Osteoblast (primary cell): Measurements from ENCODE around the gene NT5DC3. TPM values are rescaled to one million over a fixed set of nuclear protein-coding genes. Genes with fewer than 3 reads are reported as not detected.

Source experiments
- DNase-seq: peaks from one replicate; pipeline ENCODE4 v3.0.0; 2011; ENCODE audit warnings: low spot score, mixed read lengths; ENCODE audit not compliant: insufficient read length; ENCODE audit errors: missing footprints
- H2AFZ ChIP-seq: 2 replicates; pipeline ENCODE4 v1.6.0; 2011; ENCODE audit warnings: mild to moderate bottlenecking, low read length
- H3K27ac ChIP-seq: 2 replicates; pipeline ENCODE4 v1.5.1; 2011; ENCODE audit warnings: mild to moderate bottlenecking, low read depth, low read length, moderate library complexity
- H3K27me3 ChIP-seq: 2 replicates; pipeline ENCODE4 v1.6.0; 2012; ENCODE audit warnings: mild to moderate bottlenecking, control low read depth, inconsistent platforms, low read length, moderate library complexity; ENCODE audit not compliant: insufficient read depth
- H3K36me3 ChIP-seq: 2 replicates; pipeline ENCODE4 v1.5.1; 2011; ENCODE audit warnings: mild to moderate bottlenecking, low read length, control low read depth, moderate library complexity; ENCODE audit not compliant: insufficient read depth
- H3K4me1 ChIP-seq: 2 replicates; pipeline ENCODE4 v1.5.1; 2011; ENCODE audit warnings: mild to moderate bottlenecking, low read length, control low read depth, moderate library complexity; ENCODE audit not compliant: insufficient read depth
- H3K4me2 ChIP-seq: 2 replicates; pipeline ENCODE4 v1.6.0; 2011; ENCODE audit warnings: mild to moderate bottlenecking, low read length; ENCODE audit not compliant: insufficient read depth
- H3K4me3 ChIP-seq: fragments of 200-600 bp; sonication (generic); 3 replicates; pipeline ENCODE4 v1.5.1; 2012; ENCODE audit warnings: mild to moderate bottlenecking, low read length, inconsistent platforms; ENCODE audit not compliant: insufficient read depth
- H3K79me2 ChIP-seq: 2 replicates; pipeline ENCODE4 v1.6.0; 2012; ENCODE audit warnings: mild to moderate bottlenecking, low read length, control low read depth, inconsistent platforms; ENCODE audit not compliant: insufficient read depth
- H3K9me3 ChIP-seq: 2 replicates; pipeline ENCODE4 v1.5.1; 2011; ENCODE audit warnings: low read depth, low read length, control low read depth
- H4K20me1 ChIP-seq: 2 replicates; pipeline ENCODE4 v1.6.0; 2012; ENCODE audit warnings: mild to moderate bottlenecking, low read length, control low read depth; ENCODE audit not compliant: insufficient read depth
- CTCF ChIP-seq: IDR thresholded peaks from 2 replicates; pipeline ENCODE4 v1.5.1; 2011; ENCODE audit warnings: mild to moderate bottlenecking, low read depth, low read length, moderate library complexity; ENCODE audit errors: extremely low read depth
- total RNA-seq: library from RNA; depleted of rRNA; stranded (reverse); fragments of >200 nt; gene quantifications from 2 replicates; pipeline ENCODE4 v1.2.3, GENCODE V29; 2012

NT5DC3 gene
- total RNA-seq, 1 donor, result 10.1 TPM

DNA sequence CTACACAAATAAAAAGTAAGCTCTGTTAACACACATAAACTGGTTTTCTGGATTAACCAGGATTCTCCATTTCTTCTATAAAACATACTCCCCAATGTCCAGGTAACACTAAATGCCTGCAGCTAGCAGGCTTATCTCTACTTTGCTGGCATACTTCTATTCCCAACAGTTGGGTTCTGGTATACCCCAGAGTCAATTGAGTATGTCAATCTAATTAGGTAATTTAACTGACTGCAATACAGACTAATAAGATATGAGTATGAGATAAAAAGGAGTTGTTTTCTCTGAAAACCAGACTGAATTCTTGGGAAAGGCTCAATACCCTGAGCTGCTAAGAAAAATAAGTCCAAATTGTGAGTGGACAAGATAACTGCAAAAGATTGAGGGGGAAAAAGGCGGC lies 9.4 kb upstream of the NT5DC3 start:
- Histone ChIP-seq H3K27me3 (no peaks in the 10 kb centered on the region), H4K20me1 (no peaks in the 10 kb centered on the region), H3K4me1 (peaks cover 23% of the 10 kb centered on the region), H3K9me3 (no peaks in the 10 kb centered on the region), H3K4me2 (peak overlapping the region; percentile 30), H3K4me3 (no peak overlapping the region), H3K27ac (no peak overlapping the region), H3K79me2 (no peaks in the 10 kb centered on the region), H3K36me3 (no peaks in the 10 kb centered on the region), H2AFZ (no peak overlapping the region)
- no peak for TF ChIP-seq CTCF
- DNase-seq, result no peak

- Histone ChIP-seq H3K4me3 (no peak overlapping the region), H3K9me3 (no peaks in the 10 kb centered on the region), H3K4me1 (peaks cover 19% of the 10 kb centered on the region), H3K4me2 (no peak overlapping the region), H3K27ac (no peak overlapping the region), H4K20me1 (no peaks in the 10 kb centered on the region), H2AFZ (no peak overlapping the region), H3K79me2 (no peaks in the 10 kb centered on the region), H3K36me3 (no peaks in the 10 kb centered on the region), H3K27me3 (no peaks in the 10 kb centered on the region)
- no peak for TF ChIP-seq CTCF
- no peak for DNase-seq
Measured at GRCh38 chr12:103848917-103849491, 8.0 kb upstream of the NT5DC3 start.

- Histone ChIP-seq H4K20me1 (no peaks in the 10 kb centered on the region), H3K4me1 (peaks cover 19% of the 10 kb centered on the region), H3K36me3 (no peaks in the 10 kb centered on the region), H3K4me2 (no peak overlapping the region), H3K27me3 (no peaks in the 10 kb centered on the region), H2AFZ (no peak overlapping the region), H3K9me3 (no peaks in the 10 kb centered on the region), H3K79me2 (no peaks in the 10 kb centered on the region), H3K4me3 (no peak overlapping the region), H3K27ac (no peak overlapping the region)
- TF ChIP-seq CTCF, result no peak
- no peak for DNase-seq
Measured at GRCh38 chr12:103848143-103848542, 7.1 kb upstream of the NT5DC3 start.

GRCh38 chr12:103846415-103846814 lies 5.4 kb upstream of the NT5DC3 start:
- H3K27ac ChIP-seq, result no peak overlapping the region
- H4K20me1 ChIP-seq, result no peaks in the 10 kb centered on the region
- H2AFZ ChIP-seq, result no peak overlapping the region
- H3K27me3 ChIP-seq, result no peaks in the 10 kb centered on the region
- DNase-seq, result no peak
- no peaks in the 10 kb centered on the region for H3K36me3 ChIP-seq
- H3K9me3 ChIP-seq, result no peaks in the 10 kb centered on the region
- peaks cover 14% of the 10 kb centered on the region for H3K4me1 ChIP-seq
- no peak overlapping the region for H3K4me3 ChIP-seq
- TF ChIP-seq CTCF, result no peak
- H3K79me2 ChIP-seq, result no peaks in the 10 kb centered on the region
- H3K4me2 ChIP-seq, result no peak overlapping the region
